Measurements from ENCODE around the gene NQO2.
A peak's percentile ranks its signal among the peaks of the same experiment; 100 is the strongest.
"Not testable (repeated sequence)": the region's sequence is repeated elsewhere in the genome, so short reads cannot be mapped to it uniquely, and the experiment has no call there.

The NQO2 gene

DNA sequence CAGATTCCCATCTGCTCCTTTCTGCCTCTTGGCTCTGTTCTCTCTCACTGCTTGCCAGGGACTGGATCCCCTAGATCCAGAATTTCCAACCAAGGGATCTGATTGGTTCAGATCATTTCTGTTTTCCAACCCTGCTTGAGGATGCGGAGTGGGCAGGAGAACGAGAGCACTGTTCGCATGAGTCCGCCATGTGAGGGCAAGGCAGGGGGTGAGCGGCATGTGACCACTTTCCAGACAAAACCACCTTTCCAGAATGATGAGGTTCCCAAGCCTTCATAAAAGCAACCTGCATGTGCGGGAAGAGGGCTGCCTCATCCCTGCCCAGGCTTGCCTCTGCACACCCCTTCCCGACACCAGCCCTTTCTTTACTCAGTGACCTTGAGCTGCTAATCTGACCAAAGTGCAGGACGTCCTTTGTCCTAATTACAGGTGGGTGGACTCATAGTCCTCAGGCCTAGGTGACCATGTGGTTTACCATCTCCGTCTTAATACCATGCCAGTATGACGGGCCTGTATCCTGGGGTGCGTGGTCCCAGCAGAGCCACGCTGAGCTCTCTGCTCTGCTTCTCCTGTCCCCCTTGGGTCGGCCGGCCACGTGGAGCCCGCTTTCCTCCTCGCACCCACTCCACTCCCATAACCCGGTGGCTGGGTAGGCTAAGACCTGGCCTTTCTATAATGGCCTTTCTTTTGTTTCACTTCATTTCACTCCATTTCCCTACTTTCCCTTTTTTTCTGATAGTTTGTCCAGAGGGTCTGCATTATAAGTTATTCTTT, 14.4 kb downstream of the NQO2 start:
- no peak for DNase-seq (ENCODE audit: low spot score)

DNA sequence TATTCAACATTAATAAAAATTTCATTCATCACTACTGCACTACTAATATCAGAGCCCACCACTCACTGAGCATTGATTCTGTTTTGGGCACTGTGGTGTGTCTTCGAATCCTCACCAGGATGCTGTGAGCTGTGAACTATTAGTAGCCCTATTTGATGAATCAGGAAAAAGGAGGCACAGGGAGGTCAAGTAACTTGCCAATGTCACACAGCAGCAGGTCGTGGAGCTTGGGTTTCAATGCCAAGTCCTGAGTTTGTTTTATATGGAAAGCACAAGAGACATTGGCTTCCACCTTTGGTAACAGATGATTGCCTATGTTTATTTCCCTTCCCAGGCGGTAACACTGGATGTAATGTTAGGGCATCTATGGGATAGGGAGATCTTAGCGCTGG, 15.0 kb downstream of the NQO2 start:
- DNase-seq (ENCODE audit: low spot score): no peak

DNA sequence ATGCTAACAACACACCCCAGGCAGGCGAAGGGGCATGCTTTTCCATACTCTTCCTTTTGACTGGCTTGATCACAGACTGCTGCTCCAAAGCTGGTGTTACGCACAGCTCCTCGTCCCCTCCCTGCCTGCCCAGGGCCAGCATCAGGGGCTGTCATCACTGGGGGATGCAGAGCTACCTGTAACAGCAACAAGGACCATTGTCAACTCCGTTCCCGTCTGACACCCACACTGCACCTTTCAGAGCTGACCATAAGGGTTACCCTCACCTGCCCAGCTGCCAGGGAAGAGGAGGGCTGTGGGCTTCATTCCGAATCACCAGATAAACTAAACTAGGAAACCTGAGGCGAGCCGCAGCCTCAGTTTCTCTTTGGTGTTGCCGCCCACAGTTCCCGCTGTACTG, 15.4 kb downstream of the NQO2 start:
- no peak for DNase-seq (ENCODE audit: low spot score)

DNA sequence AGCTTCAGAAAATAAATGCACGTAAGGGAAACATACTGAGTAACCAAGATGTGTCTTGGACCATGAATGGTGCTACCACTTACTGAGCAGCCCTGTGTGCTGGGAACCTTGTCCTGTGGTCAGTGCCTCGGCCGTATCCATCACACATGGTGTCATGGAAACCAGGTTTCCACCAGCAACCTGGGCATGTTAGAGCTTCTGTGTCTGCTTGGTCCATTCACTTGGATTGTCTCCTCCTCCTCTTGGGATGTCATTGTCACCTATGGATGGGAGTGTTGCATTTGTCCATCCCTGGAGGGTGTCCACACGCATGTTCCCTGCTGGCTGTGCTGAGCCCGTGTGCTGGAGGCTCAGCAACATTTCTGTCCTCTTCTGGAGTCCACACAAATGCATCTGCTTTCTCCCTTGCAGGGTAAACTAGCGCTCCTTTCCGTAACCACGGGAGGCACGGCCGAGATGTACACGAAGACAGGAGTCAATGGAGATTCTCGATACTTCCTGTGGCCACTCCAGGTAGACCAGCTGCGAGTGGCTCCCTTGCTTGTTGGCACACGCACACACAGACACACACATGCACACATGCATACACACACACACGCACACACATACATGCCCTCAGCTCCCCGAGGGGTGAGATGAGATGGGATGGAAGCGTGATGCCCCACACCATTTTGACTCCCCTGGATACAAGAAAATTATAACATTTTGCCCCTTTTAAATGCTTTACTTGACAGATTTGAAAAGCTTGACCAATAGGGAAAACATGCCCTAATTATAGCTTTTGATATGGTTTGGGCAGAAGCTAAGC, 17.0 kb downstream of the NQO2 start:
- no peak for DNase-seq (ENCODE audit: low spot score)

DNA sequence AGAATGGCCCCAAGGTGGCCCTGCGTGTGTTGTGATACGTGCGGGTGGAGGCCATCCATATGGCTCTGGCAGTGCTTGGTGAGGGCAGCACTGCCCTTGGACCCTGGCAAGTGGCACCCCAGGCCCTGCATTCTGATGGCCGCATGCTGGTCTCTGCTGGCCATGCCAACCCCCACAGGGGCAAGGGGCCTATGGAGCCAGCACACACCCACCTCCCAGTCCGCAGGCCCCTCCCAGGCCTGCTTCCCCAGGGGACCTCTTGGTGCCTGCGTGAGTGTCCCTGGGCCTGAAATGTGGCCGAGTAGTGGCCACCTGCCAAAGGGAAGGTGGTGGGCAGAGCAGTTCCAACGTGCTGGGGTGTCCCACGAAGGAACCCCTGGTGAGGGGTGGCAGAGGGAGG, 17.6 kb downstream of the NQO2 start:
- no peak for DNase-seq (ENCODE audit: low spot score)

DNA sequence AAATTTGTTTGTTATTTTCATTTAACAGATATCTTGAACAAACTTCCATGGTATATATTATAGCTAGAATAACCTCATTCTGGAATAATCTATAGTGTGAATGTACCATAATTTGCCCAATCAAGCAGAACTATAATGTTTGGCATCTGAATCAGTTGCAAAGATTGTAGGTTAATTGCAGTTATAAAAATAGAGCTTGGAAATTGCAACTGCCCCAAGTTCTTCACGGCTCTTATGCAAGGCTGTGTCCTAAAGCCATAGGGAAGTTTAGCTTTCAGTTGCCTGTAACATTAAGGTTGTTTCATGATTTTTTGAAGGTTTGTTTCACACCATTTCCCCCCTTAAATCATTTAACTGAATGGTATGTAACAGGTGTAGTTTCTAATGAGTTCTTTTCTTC, 19.4 kb downstream of the NQO2 start:
- DNase-seq (ENCODE audit: low spot score): no peak

DNA sequence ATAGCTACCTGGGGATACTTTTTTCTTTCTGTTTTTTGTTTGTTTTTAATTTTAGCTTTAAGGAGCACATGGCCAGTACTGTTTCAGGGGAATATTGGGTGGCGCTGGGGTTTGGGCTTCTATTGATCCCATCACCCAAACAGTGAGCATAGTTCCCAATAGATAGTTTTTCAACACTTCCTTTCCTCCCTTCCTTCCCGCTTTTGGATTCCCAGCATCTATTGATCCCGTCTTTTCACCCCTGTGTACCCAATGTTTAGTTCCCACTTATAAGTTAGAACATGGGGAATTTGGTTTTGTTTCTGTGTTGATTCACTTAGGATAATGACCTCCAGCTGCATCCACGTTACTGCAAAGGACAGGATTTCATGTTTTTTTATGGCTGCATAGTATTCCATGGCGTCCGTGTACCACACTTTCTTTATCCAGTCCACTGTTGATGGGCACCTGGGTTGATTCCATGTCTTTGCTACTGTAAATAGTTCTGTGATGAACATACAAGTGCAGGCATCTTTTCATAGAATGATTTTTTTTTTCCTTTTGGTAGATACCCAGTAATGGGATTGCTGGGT, 20.1 kb downstream of the NQO2 start:
- no peak for DNase-seq (ENCODE audit: low spot score)

DNA sequence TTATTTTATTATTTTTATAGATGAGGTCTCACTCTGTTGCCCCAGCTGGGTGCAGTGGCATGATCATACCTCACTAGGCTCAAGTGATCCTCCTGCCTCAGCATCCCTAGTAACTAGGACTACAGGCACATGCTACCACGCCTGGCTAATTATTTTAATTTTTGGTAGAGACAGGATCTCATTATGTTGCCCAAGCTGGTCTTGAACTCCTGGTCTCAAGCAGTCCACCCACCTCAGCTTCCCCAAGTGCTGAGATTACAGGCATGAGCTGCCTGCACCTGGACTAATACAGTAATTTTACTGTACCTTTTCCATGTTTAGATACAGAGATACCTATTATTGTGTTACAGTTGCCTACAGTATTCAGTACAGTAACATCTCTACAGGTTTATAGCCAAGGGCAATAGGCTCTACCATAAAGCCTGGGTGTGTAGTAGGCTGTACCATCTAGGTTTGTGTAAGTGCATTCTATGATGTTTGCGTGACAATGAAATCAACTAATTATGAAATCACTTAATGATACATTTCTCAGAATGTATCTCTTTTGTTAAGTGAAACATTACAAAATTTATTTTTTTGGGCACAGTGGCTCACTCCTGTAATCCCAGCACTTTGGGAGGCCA, 21.4 kb downstream of the NQO2 start:
- DNase-seq (ENCODE audit: low spot score): not testable (repeated sequence)

DNA sequence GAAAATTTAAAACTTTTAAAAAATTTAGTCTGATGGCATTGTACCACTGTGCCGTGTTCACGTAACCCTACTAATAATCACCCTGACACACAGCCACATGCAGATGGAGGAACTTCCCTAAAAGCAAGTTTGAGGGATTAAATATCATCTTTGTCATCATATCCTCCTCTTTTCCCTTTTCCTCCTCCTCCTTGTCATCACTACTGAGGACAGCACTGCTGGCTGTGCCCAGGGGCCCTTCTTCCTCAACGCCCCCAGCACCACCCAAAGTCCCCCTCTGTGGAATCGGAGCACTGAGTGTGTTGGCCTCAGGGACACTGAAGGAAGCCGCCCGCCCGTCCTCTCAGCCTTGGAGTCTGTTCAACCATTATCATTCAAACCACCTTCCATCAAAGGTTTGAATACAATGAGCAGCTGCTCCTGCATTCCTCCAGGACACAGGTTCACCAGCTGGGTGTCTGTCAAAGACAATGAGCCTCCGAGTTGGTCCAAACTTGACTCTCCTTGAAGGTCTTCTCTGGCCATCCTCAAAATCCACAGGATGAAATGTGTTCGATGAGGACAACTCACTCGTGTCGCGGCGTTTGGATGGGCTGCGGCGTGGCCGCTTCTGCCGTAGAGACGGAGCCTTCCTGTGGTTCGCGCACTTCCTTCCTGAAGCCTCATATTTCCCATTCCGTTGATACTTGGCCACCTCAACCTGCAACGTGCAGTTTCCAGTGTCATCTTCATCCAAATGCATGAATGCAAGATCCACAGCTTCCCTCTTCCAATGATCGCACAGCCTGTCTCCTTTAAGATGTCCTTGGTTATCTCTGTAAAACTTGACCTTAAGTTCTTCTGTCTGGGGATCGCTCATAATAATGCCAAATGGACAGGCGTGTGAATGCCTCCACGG, 23.3 kb downstream of the NQO2 start:
- peak; percentile 41 for DNase-seq (ENCODE audit: low spot score)

DNA sequence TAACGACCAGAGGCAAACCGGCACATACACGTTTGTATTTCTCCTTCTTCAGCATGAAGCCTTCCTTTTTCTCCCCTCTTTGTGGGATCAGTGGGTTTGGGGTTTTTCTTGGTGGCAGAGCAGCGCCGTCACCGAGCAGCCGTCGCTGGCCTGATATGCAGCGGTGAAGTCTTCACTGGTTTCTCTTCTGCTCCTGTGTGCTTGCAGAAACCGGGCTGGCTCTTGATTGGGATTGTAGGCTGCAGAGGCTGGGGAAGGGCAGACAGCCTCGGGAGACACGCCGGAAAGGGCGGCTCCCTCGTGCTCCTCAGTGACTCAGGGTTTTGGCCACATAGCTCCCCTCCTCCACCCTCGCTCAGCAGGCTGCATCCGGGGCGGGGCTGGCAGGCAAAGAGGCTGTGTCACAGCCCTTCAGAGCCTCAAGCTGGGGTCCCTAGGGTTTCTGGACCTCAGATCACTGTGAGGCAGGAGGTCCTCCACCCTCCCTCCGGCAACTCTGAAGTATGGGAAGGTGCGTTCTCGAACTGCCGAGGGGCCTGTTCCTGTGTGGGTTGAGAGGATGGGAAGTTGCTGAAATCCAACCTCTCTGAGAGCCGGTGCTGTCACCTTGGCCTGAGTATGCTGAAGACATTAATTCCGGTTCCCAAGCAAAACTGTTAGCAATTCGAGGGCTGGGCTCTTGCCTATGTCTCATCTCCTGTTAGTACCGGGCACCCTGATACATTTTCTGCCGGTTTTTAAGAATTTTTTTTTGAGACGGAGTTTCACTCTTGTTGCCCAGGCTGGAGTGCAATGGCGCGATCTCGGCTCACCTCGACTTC, 24.2 kb downstream of the NQO2 start:
- DNase-seq (ENCODE audit: low spot score): peak; percentile 94

DNA sequence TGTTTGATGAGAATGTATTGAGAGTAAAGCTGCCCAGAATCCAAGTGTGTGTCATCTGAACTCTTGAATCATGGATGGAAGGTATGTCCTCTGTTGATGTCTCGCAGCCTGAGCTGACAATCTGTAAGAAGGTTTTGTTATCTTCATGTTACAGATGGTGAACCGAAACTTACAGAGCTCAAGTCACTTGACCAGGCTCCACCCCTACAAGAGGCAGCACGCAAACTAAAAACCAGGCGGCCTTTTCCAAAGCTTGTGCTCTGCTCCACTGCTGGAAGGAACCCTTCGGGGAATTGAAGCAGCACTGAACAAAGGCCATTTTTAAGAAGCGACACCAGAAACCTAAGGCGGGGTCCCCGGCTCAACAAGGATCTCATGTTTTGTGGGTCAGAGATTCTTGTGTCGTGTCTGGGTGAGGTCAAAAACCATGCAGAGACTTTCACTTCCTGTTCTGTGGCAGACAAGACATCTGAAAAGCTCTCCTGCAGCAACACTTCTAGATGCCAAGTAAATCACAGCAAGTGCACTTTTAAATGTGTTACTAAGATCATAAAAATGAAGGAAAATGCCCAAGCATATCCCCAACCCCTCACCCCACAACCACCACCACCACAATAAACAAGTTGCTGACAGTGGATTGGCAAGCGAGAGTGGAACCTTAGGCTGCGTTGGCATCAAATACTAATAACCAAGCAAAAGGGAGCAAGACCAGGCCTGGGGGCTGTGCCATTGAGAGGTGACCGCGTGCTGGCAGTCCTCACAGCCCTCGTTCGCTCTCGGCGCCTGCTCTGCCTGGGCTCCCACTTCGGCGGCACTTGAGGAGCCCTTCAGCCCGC, 27.3 kb downstream of the NQO2 start:
- peak; percentile 55 for DNase-seq (ENCODE audit: low spot score)

DNA sequence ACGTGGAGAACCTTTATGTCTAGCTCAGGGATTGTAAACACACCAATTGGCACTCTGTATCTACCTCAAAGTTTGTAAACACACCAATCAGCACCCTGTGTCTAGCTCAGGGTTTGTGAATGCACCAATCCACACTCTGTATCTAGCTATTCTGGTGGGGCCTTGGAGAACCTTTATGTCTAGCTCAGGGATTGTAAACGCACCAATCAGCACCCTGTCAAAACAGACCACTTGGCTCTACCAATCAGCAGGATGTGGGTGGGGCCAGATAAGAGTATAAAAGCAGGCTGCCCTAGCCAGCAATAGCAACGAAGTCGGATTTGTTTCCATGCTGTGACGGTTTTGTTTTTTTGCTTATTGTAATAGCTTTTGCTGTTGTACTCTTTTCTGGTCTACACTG, 28.5 kb downstream of the NQO2 start:
- not testable (repeated sequence) for DNase-seq (ENCODE audit: low spot score)

DNA sequence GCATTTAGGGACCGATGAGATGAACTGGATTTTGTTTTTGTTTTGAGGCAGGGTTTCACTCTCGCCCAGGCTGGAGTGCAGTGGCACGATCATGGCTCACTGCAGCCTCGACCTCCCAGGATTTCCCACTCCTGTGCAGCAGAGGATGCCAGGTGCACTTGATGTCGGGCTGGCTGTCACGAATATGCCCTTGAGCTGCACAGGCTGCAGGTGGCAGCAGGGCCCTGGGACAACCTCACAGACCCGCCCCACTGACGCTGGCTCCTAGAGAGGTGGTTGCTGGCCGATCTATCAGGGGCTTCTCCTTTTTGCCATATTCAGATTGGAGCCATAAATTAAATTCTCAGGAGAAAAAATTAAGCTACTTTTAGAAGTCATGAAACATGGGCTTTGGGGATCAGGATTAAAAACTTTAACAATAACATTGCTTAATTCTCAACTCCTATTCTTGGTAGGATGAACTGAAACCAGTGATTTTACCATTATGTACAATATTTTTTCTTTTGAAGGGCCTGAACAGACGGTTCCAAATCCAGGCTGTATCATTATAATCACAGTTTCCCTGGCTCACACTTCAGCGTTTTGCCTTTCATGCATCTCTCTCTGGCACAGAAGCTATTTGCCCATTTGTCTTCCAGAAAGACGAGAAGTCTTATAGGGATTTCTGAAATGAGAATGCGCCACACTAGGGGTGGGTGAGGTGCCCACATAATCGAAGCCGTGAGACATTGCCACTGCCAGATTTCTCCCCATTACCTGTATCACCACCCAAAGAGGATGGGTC, 32.4 kb downstream of the NQO2 start:
- DNase-seq (ENCODE audit: low spot score): no peak

DNA sequence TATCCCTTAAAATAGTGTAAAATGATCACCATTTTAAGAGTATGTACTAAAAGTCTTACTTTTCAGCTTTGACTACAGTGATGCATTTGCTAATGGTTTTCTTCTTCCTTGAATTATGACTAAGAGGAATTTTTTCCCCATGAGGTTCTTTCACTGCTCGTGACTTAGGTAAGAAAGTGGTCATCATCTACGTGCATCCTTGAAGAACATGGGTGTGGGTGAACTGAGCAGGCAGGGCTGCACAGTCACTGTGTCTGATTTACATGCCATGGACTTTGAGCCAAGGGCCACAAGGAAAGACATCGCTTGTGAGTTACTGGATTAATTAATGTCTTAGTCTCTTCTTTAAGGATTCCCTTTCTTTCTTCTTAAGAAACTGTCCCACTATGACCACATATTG, 33.3 kb downstream of the NQO2 start:
- no peak for DNase-seq (ENCODE audit: low spot score)

DNA sequence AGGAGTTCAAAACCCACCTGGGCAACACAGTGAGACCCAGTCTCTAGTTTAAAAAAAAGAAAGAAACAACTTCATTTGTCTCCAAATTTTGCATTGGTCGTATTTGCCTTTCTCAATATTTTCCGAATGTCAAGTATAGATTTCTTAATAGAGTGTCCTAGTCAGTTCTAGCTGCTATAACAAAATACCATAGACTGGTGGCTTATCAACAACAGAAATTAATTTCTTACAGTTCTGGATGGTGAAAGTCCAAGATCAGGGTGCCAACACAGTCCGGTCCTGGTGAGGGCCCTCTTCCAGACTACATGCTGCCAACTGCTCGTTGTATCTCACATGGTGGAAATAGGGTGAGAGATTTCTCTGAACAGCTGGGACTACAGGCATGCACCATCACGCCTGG, 34.0 kb downstream of the NQO2 start:
- no peak for DNase-seq (ENCODE audit: low spot score)

DNA sequence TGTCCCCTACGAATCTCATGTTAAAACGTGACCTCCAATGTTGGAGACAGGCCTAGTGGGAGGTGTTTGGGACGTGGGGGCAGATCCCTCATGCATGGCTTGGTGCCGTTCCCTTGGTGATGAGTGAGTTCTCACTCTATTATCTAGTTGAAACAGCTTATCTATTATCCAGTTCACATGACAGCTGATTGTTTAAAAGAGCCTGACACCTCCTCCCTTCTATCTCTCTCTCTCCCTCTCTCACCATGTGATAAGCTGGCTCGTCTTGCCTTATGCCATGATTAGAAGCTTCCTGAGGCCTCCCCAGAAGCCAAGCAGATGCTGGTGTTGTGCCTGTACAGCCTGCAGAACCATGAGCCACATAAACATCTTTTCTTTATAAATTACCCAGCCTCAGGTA, 35.7 kb downstream of the NQO2 start:
- no peak for DNase-seq (ENCODE audit: low spot score)

DNA sequence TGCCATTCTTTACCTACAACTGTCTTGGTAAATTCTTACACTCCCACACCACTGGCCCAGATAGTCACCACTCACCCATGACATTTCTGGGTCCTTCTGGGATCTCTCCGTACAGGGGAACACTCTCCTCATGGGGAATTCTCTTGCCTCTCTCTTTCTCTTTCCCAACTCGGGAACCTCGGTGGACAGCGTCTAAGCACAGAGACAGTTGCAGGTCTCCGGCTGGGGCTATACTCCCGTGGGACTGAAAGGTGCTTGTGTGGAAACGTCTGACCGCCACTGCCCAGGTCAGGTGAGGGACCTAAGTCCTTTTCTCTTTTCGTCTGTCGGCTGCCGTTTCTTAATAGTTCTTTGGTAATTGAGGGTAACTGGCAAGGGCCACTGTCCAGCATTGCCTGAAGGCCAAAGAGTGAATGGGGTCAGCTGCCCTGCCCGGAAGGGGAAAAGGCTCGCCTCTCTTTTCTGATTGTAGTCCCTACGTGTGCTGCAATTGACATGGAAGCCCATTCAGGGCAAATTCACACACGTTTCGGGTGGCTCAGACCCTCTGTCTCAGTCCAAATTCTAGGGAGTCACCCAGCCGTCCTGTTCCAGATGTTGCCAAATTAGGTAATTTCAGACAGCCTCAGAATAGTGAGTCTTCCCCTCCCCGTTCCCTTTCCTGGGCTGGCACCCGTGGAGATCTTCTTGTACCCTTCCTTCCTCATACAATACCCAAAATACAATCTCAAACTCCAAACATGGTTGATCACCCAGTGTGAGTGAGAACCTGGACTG, 37.4 kb downstream of the NQO2 start:
- DNase-seq (ENCODE audit: low spot score): no peak

DNA sequence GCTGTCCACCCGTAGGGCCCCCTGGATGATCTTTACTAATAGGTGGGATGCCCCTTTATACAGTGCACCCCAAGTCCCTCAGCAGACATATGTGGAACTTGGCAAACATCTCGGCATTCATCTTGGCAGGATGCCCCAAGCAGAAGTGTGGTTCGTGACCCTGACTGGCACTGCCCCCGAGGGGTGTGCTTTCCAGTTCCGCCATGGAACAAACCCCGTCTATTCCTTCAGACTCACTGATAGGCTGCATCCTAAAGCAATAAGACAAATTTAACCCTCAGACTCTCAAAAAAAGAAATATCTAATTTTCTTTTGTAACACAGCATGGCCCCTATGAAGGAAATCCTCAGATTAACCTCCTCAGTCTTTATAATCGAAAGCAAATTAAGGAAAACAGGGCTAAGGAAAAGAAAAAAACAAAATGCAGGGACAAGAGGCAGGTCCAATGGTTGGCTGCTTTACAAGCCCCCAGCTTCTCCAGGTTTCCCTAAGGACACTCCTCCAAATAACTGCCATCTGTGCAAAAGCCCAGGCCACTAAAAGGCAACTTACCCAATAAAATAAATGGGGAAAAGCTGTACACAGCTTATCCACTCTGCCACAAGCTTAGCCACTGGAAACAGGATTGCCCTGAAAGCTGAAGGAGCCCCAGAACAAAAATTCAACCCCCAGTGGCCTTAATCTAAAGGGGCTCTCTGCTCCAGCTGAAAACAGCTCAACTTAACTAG, 38.1 kb downstream of the NQO2 start:
- no peak for DNase-seq (ENCODE audit: low spot score)
